GM12875 (cell line): ENCODE results near the gene NEDD4.

Source experiments
- H3K4me3 ChIP-seq: one replicate; pipeline ENCODE4 v1.5.1; 2011; ENCODE audit warnings: low read depth, low read length, control low read depth
- TF ChIP-seq, protein P1 (sequence below): IDR thresholded peaks from 2 replicates; pipeline ENCODE4 v1.5.1; 2011; ENCODE audit warnings: low read depth, mild to moderate bottlenecking, control low read depth, inconsistent platforms, low read length, moderate library complexity, borderline replicate concordance; ENCODE audit not compliant: insufficient read depth

Gene NEDD4

GRCh38 chr15:55899537-55899936 lies 93.9 kb downstream of the NEDD4 start:
- H3K4me3 ChIP-seq: no peak overlapping the region
- TF ChIP-seq, protein P1, sequence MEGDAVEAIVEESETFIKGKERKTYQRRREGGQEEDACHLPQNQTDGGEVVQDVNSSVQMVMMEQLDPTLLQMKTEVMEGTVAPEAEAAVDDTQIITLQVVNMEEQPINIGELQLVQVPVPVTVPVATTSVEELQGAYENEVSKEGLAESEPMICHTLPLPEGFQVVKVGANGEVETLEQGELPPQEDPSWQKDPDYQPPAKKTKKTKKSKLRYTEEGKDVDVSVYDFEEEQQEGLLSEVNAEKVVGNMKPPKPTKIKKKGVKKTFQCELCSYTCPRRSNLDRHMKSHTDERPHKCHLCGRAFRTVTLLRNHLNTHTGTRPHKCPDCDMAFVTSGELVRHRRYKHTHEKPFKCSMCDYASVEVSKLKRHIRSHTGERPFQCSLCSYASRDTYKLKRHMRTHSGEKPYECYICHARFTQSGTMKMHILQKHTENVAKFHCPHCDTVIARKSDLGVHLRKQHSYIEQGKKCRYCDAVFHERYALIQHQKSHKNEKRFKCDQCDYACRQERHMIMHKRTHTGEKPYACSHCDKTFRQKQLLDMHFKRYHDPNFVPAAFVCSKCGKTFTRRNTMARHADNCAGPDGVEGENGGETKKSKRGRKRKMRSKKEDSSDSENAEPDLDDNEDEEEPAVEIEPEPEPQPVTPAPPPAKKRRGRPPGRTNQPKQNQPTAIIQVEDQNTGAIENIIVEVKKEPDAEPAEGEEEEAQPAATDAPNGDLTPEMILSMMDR: no peak

- H3K4me3 ChIP-seq: no peak overlapping the region
- TF ChIP-seq, protein P1: peak; percentile 85
These were observed 95.7 kb downstream of the NEDD4 start for GRCh38 chr15:55897560-55898336.

- H3K4me3 ChIP-seq: no peak overlapping the region
- TF ChIP-seq, protein P1: no peak
These were observed 98.9 kb downstream of the NEDD4 start for GRCh38 chr15:55894399-55894965.

DNA sequence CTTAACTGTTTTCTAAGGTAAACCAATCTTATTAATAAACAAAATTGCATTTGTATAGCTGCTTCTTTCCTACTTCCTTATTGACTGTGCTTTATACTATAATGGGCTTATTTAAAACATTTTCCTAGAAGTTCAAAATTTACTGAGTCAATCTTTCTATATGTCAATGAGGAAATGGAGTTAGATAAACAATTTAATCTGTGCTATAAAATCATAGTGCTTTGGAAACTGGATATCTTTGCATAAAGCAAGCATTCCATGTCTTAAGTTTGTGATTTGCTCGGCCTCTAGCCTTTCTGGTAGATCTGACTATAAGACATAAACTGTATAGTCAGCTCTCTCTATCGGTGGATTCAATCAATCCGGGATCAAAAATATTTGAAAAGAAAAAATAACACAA lies 99.6 kb downstream of the NEDD4 start:
- TF ChIP-seq, protein P1: no peak
- H3K4me3 ChIP-seq: no peak overlapping the region

DNA sequence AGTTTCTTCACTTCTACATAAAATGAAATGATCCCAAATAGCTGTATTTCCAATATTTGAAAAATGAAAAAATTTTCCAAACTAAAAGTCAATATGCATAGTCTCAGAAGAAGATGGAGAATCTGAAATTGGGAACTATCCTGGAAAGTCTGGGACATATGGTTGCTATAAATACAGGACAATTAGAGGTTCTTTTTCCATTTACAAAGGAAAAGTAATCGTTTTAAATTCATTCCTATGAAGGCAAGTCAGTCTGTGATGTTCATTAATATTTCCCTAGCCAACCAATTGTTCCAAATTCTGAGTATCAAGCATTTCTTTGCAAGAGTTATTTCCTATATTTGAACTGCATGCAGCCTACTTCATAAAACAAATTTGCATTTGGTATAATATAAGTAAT lies 102.2 kb downstream of the NEDD4 start:
- H3K4me3 ChIP-seq: no peak overlapping the region
- TF ChIP-seq, protein P1: no peak

- TF ChIP-seq, protein P1: no peak
- H3K4me3 ChIP-seq: no peak overlapping the region
These were observed 109.2 kb downstream of the NEDD4 start for GRCh38 chr15:55884223-55884622.

DNA sequence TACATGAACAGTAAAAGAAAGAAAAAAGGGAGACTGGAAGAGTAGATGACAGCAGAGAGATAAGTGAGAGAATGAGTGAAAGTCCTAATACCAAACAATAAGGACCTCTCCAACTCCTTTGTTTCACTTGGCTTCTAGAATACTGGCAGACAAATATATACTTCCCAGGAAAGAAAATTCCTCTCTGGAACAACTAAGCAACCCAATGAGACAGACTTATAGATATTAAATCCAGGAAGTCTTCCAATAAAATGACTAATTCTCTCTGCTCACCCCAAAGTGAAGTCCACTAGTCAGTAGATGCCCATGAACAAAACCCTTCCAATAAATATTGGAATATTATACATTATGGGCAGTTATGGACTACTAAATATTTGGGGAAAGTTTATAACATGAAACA lies 114.2 kb downstream of the NEDD4 start:
- H3K4me3 ChIP-seq: no peak overlapping the region
- TF ChIP-seq, protein P1: no peak
